H1 (cell line): ENCODE measurements around the gene IQGAP3. TPM values are rescaled to one million over a fixed set of nuclear protein-coding genes. Genes with fewer than 3 reads are reported as not detected.

Source experiments
- EP300 ChIP-seq, 2 experiments: IDR thresholded peaks; 1 replicate in 1 of 2; 2 replicates in 1 of 2; pipeline ENCODE4 v1.6.1; 2011 to 2012; ENCODE audit warnings: low read depth in 2 of 2, low read length in 2 of 2, mild to moderate bottlenecking in 2 of 2, borderline replicate concordance in 1 of 2, inconsistent platforms in 1 of 2, moderate library complexity in 1 of 2
- FOSL1 ChIP-seq: IDR thresholded peaks from 2 replicates; pipeline ENCODE4 v1.6.1; 2011; ENCODE audit warnings: mild to moderate bottlenecking, low read depth, low read length, moderate library complexity; ENCODE audit not compliant: insufficient read depth
- JUND ChIP-seq: IDR thresholded peaks from 2 replicates; pipeline ENCODE4 v1.6.1; 2011; ENCODE audit warnings: mild to moderate bottlenecking, improper control_type of control experiment, low read length
- KDM5A ChIP-seq: fragments of 200-600 bp; IDR thresholded peaks from 2 replicates; pipeline ENCODE4 v1.7.1; 2012; ENCODE audit warnings: mild to moderate bottlenecking, low read length, inconsistent platforms, mixed read lengths
- MAFK ChIP-seq: IDR thresholded peaks from 2 replicates; pipeline ENCODE4 v1.6.1; 2012; ENCODE audit warnings: low read depth, mild to moderate bottlenecking, improper control_type of control experiment, low read length
- RFX5 ChIP-seq: IDR thresholded peaks from 2 replicates; pipeline ENCODE4 v1.6.1; 2011; ENCODE audit warnings: low read depth, low read length, improper control_type of control experiment, borderline replicate concordance
- TAF7 ChIP-seq: optimal IDR thresholded peaks from 2 replicates; pipeline ENCODE3; 2011; ENCODE audit warnings: low read depth, mild to moderate bottlenecking, inconsistent platforms, low read length, moderate library complexity, borderline replicate concordance
- polyA plus RNA-seq, 7 experiments: library from polyadenylated mRNA; depleted of rRNA in 3 of 7; stranded (reverse) in 5 of 7; unstranded in 2 of 7; fragments of >200 nt in 5 of 7; fragments of 200-250 nt in 2 of 7; gene quantifications; 1 replicate in 5 of 7; 2 replicates in 1 of 7; 4 replicates in 1 of 7; pipeline versions ENCODE4 v1.2.1 to v1.2.3, GENCODE V29; 2011 to 2013; ENCODE audit warnings: missing spikeins in 2 of 7, mixed read lengths in 2 of 7
- total RNA-seq: library from RNA; stranded (reverse); fragmentation: NEBNext Ultra II Directional; extraction: Animal tissue kit (Norgen Biotek cat#: 25700); gene quantifications from 2 replicates; pipeline ENCODE4 v1.2.1, GENCODE V29; 2021

Gene IQGAP3
- total and polyA plus RNA-seq, 2 of the 8 experiments (the other 6 are each of a cell fraction or from before 2014, with no cell fraction given), result 14.6 to 22.3 TPM

DNA sequence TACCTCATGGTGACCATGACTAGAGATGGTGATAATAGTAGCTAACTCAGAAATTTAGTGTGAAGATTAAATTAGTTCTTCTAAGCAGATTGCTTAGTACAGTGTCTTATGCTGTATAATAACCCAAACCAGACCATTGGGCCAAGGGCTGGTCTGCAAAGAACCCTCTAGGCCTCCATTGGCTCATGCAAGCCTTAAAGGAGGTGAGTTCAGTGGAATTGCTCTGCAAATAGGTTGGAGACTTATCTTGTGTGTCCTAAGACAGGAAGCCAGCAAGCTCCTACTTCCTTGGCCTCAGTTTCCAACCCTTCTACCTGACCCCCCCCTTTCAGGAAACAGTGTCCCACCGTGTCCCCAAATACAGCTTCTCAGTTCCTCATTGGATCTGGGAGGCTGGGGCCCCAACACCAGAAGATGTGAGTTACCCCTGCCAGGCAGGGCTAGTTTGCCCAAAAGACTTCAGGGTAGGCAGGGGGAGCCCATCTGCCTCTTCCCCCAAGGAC lies 69.9 kb downstream of the IQGAP3 start (continued):
- TF ChIP-seq TAF7 (no peak), RFX5 (no peak), EP300 (IDR thresholded peaks at IDR 0.05; ENCODE audit: borderline replicate concordance in 1 of 2, low read depth in 2 of 2, low read length in 2 of 2) (no peak), MAFK (no peak), FOSL1 (no peak), JUND (no peak), KDM5A (no peak)
